HG03460 (cell line): ENCODE data around the gene ADI1.

Experiments used
- ATAC-seq: cut with Tn5 transposase; IDR thresholded peaks from one replicate; pipeline ENCODE4 v1.9.1; 2021; ENCODE audit not compliant: unreplicated experiment

ADI1 gene

DNA sequence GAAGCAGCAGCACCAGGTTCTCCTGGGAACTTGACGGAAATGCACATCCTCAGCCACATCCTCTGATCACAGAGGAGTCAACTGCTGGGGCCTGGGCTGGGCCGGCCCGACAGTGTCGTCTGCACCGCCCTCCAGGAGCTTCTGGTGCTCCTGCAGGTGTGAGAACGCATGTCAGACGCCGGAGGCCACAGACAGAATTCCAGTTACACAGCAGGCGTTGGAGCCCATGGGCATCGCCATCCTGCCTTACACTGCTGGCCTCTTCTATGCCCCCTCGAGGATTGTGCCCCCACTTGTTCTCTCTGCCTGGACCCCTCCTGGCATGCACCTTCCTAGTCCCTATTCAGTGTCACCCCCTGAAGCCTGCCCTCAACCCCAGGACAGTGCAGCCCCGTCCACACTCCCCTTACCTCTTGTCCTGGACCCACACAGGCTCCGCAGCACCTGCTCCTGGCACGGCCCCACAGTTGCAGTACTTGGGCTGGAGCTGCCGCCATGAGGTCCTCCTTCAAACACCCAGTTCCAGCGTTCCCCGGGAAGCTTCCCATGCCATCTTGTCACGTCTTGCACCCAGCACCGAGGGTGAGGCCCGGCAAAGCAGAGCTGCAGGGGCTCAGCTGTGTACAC lies 37.5 kb downstream of the ADI1 start:
- ATAC-seq, result no peak

DNA sequence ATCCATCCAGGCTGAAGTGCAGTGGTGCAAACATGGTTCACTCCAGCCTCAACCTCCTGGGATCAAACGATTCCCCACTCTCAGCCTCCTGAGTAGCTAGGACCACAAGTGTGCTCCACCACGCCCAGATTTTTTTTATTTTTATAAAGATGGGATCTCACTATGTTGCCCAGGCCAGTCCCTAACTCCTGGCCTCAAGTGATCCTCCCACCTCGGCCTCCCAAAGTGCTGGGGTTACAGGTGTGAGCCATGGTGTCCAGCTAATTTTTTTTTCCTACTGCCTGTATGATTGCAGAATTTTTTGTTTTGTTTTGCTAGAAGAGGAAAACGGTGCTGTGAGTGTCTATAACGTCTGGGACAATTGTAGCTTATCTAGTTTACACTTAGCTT lies 38.3 kb downstream of the ADI1 start:
- ATAC-seq, result no peak

DNA sequence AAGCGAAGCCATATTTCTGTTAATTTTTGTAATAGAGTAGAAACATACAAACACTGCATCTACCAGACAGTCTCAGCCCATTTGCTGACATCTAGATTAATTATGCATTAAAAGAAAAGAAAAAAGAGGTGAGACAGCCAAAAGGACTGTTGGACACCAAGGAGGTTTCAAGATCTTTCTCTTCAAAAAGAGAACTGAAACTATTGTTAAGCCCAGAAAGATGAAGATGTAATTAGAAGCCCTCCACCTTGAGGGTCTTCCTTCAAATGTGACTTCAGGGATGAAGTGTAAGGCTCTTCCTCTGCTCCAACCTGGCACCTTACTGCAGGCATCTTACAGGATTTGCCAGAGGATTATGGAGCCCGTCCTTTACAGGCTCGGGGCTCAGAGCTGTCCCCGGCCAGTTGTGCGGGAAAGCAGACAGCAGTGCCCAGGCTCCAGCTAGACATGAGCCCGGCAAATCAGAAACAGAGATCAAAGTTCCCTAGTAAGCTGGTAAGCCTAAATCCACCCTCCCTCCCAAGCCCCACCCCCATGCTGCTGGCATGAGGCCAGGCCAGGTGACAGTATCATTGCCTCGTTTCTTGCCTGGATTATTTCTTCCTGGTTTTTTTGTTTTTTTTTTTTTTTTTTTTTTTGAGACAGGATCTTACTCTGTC lies 38.9 kb downstream of the ADI1 start:
- ATAC-seq, result no peak

DNA sequence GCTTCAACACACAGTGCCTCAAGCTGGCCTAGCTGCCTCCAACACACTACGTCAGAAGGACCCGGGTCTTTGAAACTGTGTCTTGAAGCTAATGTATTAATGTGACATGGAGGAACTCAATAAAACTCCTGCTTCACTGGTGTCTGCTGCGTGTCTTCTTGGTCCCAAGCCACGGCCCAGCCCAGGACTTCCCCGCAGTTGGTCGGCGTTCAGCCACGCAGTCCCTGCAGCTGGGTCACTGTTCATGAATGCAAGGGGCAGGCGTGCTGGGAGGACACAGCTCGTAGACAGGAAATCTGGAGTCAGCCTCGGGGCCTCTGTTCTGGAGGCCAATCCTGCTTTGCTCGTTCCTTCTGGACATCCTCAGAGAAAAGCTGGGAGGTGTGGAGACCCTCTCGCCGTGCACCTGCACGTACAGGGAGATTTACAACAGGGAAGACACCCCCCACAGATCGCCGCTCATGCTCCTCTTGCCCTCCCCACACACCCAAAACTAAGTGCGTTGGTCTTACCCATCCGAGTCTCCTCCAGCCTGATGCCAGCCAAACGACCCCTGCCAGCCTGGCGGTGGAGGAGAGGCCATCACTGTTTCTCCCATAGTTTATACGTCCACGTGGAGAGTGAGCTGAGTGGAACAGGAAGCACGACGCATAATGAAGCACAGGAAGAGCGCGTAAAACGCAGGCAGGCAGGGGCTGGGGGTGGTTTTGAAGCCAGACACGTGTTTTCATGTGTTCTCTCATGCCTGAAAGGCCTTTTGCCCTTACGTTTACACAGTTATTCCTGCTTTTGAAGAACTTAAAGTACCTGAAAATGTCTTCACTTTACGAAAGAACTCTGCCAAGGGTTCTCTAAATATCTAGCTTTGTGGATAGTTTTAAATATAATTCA lies 39.7 kb downstream of the ADI1 start:
- no peak for ATAC-seq

DNA sequence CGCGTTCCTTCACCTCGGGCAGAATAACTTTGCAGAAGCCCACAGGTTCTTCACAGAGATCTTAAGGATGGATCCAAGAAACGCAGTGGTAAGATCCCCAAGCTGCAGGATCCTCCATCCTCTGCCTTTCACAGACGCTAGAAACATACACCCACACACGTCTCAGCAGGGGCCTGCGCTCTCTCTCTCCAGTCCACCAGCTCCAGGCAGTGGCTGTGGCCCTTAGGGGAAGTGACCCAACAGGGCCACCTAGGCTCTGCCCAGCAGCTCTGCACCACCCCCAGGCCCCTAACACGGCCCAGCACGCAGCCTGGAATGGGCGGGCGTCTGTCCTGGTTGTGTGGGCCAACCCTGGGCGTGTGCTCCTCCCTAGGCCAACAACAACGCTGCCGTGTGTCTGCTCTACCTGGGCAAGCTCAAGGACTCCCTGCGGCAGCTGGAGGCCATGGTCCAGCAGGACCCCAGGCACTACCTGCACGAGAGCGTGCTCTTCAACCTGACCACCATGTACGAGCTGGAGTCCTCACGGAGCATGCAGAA lies 40.4 kb downstream of the ADI1 start:
- no peak for ATAC-seq

DNA sequence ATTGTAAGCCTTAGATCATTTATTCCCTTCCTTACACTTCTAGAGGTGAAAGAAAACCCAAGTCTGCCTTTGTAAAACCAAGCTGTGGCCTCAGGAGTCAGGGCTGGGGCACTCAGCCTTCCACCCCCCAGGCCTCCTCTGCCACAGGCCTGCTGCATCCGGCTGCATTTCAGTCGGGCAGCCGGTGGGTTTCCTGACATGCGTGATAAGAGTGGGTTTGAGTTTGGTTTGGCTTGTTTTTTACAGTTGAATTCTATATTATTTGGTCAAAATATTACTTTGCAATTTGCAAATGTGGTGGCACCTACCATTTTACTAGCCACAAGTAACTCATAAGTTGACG lies 42.4 kb downstream of the ADI1 start:
- no peak for ATAC-seq

DNA sequence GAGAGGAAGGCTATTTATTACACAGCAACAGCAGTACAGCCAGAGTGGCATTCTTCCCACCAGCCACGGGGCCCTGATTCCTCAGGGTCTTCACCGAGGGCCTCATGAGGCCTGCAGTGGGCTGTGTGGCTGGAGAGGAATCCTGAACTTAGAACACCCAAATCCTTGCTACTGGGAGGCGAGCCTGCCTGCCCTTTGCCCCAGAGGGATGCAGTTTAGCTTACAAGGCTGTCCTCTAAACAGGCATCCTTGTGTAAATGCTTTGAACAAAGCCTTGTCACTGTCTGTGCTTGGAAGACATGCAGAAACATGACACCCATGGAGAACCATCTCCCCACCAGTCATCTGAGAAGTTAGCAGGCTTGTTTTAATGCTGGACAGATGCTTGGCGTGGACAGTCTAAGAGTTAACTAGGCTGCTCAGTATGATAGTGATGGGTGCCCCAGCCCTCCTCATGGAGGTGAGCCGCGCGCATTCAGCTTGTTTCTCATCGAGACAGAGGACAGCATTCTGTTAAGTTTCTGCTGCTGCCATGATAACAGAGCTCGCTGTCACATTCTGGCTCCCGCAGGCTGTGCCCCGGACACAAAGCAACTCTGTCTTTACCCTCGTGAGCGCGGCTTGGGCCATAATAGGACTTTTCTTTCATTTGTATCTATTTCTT lies 42.9 kb downstream of the ADI1 start:
- ATAC-seq, result no peak

DNA sequence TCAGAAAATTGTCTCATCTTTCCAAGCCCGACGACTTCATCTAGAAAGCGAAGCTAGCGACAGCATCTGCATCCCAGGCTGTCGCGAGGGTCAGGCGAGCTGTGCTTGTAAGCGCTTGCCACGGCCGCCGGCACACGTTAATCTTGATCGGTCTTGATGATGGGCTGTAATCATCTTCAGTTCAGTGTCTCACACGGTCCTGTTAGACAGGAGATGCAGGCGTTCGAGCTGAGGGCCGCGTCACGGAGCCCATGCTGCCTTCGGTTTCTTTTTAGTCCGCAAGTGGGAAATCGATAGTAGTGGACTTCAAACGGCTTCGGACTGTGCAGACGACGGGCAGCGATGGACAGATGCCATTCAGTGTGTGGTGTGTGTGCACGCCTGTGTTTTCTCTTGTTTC lies 43.6 kb downstream of the ADI1 start:
- no peak for ATAC-seq

DNA sequence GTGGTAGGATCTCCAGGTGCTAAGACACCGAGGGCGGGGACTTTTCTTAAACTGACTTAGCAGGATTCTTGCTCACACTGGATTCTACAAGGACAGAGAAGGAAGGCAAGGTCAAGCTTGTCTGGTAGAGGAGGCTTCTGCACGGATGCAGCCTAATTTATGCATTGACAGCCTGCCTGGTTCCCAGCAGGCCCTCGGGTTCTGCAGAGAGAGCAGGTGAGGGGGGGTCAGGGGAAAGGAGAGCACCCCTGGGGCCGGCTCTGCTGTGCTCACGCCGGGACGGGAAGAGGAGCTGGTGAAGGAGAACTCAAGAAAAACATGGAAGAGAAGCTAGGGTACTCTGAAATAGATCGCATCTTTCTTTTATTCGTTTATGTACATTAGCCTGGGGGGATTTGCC lies 46.4 kb downstream of the ADI1 start:
- no peak for ATAC-seq

DNA sequence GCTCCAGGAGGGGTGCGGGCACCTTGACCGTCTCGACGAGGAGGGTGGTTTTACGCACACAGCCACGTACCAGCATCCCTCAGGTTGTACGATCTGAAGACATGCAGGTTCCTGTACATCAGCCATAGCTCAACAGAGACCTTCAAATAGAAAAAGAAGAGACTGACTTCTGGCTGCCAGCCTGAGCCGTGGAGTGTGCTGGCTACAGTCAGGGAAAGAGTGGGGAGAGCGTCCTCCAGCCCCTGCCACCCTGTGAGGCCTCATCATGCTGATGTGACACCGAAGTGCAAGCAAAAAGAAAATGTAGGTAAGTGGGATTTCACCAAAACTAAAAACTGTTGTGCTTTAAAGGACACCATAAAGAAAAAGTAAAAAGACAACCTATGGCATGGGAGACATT lies 47.0 kb downstream of the ADI1 start:
- ATAC-seq, result no peak

DNA sequence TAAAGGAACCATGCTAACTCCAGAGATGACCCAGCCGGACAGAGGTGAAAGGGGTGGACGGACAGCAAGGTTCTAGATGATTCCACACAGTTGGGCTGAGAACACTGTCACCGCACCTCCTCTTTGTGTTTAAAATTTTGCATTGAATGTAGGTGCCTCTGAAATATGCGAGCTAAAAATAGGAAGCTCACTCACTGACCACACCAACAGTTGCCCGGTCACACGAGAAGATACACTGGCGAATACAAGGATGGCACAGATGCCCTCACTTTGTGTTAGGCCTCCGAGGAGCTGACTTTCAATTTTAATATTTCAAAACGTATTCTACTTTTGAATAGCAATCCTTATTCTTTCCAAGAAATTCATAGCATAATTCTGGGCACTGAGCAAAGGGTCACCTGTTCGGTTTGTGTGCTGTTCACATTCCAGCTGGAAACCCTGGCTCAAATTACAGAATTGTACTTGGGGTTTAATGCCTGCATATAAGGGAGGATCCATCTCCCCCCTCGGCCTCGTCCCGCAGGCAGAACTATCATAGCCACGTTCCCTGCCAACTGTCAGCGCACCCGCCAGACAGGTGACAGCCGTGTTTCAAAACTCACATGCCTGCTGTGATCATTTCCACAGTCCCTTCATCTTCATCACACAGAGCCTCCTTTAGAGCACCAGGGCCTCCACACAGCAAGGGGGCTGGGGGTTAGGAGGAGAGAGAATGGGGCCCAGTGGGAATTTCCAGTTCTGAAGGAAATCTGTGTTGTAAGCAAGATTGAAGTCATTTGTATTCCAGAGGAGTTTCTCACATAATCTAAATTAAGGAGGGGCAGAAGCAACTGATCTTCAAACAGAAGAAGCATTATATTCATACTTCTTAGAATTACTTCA lies 48.2 kb downstream of the ADI1 start:
- no peak for ATAC-seq

DNA sequence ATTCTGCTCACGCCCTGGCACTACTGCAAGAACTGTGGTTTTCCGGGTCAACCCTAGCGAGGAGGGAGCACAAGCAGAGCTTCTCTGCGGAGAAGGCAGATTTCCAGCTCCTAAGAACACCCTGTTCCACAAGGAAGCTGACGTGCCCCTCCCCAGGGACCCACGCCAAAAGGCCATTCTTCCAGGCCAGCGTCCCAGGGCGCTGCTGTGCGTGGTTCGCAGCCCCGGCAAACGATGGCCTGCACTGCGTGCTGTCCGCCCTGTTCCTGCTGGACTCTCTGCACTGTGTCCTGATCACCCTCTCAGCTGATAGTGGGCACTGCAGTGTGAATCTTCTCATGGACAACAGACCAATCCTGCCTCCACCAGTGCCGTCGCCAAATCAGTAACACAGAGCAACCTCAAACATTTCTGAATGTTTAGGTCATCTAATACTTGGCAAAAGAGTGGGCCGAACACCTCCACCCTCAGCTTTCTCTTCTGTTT lies 49.1 kb downstream of the ADI1 start:
- ATAC-seq, result no peak

DNA sequence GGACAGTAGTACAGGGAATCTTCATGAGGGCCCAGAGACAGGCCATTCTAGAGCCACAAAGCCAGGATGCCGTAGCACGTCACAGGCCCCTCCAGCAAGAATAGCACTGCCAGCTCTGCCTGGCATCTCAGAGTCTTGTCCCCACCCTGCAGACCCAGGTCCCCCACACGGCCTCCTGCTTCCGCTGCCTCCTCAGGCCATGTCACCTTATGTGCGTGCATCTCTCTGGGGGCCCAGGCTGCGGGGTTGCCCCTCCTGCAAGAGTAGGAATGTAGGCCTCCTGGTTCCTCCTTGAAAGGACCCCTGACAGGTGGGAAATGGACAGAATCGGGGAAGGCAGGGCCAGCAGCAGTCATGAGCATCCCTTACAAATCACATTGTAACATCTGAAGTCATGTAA lies 49.8 kb downstream of the ADI1 start:
- ATAC-seq, result no peak

DNA sequence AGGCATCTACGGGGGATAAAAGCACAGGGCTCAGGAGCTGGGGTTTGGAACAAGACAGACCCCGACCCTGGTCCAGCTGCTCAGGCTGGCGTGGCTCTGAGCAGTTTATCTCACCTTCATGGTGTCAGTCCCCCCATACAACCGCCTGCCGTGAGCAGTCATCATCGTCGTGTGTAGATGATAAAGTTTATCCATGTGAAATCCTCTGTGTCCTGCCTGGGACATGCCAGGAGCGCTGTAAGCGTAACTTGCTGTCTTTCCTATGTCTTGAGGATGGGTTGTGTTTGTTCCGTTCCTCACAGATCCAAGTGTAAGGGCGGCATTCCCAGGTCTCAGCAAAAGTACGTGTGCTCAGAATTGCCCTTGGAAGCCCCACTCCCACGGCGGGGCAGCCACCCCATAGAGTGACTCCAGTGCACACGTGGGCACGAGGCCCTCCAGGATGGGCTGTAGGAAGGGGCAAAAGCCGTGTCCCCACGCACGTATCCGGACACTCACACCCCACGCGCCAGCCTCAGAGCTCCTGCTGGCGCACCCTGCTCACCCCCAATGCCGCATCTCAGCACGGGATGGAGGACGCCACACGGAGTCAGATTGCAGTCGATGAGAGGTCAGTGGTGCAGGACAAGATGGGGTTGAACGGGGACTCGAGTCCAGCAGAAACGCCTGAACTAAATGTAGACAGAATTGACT lies 50.9 kb downstream of the ADI1 start:
- ATAC-seq, result no peak

DNA sequence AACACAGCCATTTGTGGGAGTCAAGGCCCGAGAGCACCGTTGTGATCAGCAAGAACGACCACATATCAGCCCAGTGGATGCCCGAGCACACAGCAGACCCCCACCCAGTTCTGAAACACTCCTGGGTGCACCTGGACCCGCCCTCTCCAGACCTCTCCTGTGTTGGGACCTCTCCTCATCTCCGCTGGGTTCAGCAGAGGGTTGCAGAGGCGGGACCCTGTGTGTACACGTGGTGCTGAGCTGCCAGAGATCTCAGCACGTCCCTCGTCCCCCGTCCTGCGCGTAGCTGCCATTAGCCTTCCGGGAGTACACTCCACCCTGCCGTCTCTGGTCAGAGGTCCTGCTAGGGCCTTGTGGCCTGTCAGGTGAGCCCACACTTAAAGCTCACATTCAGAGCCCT lies 51.7 kb downstream of the ADI1 start:
- ATAC-seq, result no peak

DNA sequence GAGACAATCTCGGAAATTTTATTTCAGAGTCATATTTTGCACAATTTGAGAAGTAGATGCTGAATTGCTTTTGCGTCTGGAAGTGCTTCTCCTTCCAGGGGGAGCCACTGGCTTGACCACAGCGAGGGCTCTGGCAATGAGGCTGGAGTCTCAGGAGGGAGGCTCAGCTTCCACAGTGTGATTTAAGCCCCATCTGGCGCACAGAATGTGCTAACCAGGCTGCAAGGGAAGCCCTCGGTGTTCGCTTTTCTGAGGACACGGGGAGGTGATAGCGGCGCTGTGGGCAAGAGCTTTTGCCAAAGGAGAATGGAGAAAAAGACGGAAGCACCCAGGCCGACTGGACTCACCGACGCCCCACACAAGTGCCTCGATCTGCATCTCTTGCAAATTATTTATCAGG lies 52.4 kb downstream of the ADI1 start:
- ATAC-seq, result no peak

DNA sequence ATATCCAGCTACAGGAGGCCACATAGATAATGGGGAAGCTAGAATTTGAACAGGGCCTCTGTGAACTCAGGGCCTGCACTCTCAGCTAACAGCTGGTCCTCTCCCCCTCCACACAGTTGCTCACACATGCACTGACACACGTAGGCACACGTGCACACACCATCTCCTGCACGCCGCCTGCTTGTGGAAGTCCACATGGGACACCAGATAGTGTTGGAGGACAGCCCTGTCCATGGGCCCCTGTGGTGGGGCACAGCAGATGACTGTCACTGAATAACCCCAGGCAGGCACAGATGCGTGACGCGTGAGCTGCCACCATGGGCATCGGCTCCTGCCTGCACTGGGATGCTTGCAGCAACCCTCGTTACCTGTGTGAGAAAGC lies 52.9 kb downstream of the ADI1 start:
- no peak for ATAC-seq

DNA sequence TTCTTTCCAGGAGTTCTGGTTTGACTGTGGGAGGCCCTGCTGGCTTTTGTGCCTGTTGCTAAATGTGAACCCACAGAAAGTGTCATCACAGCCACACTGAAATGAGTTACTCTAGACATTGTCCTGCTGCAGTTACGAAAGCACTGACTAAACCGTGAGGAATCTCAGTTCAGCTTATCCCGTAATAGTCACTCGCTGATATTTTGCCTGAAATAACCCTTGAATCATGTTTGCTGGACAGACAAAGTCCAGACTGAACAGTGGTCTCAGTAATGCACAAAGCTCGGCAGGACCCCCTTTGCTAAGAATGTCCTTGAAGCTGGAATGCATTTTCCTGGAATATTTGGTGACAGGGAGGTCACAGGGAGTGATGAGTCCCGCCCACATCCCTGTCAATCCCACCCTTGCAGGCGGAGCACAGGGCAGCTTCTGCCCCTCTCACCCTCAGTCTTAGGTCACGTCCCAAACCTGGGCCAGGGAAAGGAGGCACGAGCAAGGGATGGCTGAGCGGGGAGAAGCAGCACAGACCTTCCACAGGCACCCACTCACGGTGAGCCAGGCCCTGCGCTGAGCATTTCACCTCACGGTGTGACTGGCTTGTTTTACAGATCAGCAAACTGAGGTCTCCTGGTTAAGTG lies 53.4 kb downstream of the ADI1 start:
- ATAC-seq, result no peak

DNA sequence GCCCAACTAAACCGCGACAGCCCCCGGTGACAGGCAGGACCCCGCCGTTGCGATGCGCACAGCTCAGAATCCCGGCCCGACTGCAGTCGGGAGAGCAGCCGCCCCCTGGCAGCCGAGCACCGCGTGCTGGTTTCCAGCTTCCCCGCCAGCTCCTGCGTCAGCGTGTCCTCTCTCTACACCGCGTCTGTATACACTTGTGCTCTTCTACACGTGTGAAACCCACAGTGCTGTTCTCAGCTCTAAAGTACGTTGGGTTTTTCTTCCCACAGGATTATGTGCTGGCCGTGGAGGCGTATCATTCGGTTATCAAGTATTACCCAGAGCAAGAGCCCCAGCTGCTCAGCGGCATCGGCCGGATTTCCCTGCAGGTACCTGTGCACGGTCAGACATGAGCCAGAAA lies 54.0 kb downstream of the ADI1 start:
- ATAC-seq, result no peak
